GM19328 (cell line): ENCODE data around the gene ARSA.
"Not testable (repeated sequence)": the region's sequence is repeated elsewhere in the genome, so short reads cannot be mapped to it uniquely, and the experiment has no call there.

ENCODE experiments used
- ATAC-seq: cut with Tn5 transposase; IDR thresholded peaks from one replicate; pipeline ENCODE4 v1.9.1; 2021; ENCODE audit warnings: mild to moderate bottlenecking, moderate library complexity; ENCODE audit not compliant: unreplicated experiment

Gene ARSA

DNA sequence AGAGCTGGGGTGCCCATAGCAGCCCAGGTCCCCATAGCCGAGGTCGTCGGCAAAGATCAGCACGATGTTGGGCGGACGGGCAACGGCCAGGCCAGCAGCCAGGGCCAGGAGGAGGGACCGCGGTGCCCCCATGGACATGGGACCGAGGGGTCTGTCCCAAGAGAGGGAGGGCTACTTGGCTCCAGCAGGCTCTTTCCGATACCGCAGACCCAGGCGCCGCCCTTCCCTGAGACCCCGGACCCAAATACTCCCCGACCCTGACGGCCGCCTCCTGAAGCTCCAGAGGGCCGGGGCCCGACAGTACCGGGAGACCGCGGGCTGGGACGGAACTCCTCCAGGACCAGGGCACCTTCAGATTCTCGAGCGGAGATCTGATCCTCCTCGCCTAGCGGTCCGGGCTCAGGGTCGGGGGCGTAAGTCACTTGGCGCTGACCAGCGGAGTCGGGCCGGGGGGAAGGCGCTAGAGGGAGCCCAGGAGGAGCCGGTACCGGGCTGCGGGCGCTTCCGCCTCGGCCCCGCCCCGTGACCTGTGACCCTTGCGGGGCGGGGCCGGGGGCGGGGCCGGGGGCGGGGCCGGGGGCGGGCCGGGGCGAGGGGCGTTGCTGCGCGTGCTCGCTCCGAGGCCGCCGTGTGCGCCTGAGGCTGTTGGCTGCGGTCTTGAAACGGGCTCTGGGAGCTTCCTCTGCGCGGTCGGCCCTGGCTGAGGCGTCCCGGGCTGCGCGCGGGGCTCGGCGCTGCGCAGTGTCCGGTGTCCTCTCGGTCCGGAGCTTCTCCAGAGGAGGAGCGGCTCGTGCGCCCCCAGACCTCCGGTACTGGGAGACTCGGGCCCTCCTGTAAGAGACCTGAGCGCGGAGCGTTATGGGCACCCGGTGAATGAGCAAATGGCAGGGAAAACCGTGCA lies at the start of gene ARSA:
TSS of gene ARSA (minus strand) at position 511 of the 901 bp plus-strand sequence. CDS start at position 138, 373 bp downstream.
- peak; percentile 75 for ATAC-seq

DNA sequence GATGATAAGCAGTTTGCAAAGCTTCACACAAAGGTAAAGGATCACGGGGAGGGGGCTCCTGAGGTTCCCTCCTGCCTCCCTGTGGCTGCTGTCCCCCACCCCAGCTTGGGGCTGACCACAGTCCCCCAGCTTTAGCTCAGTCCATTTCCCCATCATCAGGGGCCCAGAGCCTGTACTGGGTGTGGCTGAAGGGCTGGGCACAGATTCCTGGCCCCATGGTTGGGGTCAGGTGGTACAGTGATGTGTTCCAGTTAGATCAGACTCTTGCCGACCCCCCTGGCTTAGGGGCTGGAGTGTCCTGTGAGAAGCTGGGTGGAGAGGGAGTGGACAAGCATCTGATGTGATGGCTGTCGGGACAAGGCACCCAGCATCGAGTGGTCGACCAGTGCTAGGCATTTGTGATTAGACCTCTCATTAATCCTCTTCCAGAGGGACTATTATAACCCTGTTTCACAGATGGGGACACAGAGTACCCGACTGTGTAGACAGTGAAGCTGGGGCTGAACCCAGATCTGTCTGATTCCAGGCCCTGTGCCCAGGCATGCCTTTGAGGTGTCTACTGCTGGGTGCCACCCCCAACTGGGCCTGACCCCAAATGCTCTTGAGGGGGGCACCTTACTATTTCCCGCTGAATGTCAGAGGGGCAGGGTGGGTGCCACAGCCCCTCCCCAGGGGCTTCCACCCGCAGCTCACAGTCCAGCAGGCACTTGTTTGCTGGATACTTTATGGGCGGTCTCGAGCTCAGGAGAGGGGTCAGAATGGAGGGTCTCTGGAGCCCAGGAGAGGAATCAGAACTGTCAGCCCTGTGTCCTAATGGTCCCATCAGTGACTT lies 48.9 kb upstream of the ARSA start:
- ATAC-seq, result no peak

DNA sequence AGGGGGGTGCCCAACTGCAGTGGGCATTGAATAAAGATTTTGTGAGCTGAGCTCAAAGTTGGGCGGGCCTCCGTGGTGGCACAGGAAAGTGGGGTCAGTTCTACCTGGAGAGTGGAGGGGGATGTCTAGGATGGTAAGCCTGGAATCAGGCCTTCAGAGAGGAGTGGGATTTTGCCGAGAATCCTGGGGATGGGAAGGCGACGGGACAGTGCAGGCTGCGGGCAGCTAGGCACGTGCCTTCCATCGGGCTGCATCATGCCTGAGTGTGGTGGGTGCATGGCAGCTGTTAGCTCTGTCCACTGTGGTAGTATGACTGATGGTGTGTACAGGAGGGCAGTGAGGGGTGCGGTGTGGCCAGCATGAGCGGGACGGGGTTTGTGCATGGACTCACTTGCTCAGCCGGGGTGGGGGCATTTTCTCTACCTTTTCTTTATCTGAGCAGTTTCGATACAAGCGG lies 48.3 kb upstream of the ARSA start:
- no peak for ATAC-seq

DNA sequence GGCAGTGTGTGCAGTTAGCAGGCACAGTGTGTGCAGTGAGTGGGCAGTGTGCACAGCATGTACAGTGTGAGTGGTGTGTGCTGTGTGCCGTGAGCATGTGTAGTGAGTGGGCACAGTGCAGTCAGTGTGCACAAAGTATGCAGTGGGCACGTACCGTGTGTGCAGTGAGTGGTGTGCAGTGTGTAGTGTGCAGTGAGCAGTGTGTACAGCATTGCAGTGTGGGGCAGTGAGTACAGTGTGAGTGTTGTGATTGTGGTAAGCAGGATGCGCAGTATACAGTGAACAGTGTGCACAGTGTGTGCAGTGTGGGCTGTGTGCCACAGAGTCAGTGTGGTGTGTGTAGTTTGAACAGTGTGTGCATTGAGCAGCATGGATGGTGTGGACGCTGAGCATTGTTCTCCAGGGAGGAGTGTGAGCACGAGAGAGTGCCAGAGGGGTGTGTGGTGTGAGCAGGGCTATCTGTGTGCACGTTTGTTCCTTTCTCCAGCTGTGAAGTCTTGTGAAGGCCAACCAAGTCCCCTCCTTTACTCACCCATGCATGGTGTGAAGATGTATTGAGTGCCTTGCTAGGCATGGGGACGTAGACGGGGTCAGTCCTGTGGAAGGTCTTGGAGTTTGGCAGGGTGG lies 47.7 kb upstream of the ARSA start:
- ATAC-seq, result no peak

DNA sequence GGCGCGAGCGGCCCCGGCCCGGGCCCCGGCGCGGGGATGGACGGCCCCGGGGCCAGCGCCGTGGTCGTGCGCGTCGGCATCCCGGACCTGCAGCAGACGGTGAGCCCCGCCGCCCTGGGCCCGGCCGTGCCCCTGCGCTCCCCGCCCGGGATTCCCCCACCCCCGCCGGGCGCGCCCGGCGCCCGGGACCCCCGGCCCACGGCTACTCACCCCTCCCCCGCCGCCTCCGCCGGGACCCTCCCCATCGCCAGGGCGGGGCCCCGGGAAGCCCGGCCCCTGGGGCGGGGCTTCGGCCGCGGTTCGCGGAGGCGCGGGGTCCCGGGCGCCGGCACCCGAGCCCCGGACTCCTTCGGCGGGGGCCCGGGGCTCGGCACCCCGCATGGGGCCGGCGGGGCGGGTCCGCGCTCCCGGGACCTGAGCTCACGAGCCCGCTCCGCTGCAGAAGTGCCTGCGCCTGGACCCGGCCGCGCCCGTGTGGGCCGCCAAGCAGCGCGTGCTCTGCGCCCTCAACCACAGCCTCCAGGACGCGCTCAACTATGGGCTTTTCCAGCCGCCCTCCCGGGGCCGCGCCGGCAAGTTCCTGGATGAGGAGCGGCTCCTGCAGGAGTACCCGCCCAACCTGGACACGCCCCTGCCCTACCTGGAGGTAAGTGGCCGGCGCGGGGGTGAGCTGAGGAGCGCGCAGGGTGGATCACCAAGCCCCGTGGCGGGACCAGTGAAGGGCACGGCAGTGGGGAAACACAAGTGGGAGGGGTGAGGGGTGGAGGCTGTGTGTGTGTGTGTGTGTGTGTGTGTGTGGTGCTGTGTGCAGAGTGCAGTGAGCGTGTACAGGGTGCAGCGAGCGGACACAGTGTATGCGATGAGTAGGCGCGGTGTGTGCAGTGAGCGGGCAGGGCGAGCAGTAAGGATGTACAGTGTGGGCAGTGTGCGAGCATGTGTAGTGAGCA lies 46.9 kb upstream of the ARSA start:
- no peak for ATAC-seq

DNA sequence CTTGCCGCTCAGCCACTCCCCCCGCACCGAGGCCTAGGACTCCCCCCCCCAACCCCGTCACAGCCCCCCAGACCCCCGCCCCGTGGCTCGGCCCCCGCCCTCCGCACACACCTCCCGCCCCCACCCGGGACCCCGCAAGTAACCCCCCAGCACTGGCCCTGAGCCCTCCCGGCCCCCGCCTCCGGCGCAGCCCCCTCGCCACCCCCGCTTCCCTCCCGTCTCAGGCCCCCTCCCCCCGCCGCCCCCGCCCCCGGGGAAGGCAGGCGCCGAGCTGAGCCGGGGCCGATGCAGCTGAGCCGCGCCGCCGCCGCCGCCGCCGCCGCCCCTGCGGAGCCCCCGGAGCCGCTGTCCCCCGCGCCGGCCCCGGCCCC lies 46.2 kb upstream of the ARSA start:
- no peak for ATAC-seq

DNA sequence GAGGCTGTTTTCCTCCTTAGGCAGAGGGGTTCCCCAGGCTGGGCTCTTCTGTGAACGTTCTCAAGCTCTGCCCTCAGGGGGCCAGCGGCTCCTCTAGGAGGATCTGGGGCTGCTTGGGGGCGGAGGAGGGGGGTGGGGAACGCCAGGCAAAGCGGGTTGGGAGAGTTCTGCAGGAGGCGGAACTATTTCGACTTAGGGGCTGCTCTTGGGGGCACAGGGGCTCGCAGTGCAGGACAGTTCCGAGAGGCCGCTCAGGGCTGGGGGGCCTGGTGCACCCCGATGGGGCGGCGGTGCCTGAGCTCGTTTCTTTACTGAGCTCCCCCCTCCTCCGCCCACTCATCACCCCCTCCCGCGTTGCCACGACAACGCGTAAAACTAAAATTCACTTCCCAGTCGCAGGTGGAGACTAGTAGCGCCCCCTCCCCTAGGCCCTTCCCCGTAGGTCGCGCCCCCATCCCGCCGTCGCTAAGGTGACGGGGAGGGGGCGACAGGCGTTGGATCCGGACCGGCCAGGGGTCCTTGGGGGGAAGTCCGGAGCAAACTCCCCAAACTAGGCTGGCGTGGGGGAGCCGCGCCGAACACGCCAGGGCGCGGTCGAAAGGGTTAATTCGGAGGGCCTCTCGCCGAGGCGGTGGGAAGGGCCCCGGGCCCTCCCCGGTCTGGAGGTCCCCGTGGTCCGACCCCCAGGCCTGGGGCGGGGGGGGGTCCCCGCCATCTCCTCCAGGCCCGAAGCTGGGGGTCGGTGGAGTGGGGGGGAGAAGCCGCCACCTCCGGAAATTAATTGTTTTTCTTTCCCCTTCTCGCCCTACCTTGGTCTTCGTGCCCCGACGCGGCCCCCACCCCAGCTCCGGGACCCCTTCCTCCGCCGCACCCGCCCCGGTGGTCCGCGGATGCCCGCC lies 45.5 kb upstream of the ARSA start:
- ATAC-seq, result no peak

DNA sequence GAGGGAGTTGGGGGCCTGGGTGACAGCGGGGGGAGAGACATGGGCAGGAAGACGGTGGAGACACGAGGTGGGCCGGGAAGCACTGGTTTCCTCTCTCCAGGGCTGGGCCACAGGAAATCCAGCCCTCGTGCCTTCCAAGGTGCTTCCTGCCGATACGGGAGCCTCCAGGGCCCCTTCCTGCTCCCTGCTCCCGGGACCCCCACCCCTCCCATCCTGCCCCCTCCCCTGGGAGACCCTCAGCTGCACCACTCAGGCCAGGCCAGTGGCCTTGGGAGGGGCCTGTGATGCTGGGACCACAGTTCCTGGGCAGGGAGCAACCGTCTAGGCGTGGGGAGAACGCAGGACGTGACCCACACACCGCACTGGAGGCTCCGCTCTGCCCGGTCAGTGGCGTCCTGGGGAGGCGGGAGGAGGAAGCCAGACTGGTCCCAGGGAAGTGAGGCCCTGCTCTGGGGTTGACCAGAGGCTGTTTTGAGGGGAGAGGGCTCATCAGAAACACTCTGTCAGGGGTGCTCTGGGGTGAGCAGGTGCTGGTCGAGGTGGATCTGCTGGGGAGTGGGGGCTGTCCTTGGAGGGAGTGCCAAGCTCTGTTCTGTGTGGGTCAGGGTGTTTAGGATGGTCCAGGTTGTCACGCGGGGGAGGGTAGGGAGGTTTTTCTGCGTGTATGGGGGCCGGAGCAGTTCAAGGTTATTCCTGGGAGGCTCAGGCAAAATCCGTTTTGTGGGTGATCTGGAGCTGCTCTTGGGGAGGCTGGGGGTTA lies 44.7 kb upstream of the ARSA start, which contains the start of gene SHANK3:
TSS of gene SHANK3 (plus strand) at position 353 of the 760 bp plus-strand sequence.
- ATAC-seq, result no peak

DNA sequence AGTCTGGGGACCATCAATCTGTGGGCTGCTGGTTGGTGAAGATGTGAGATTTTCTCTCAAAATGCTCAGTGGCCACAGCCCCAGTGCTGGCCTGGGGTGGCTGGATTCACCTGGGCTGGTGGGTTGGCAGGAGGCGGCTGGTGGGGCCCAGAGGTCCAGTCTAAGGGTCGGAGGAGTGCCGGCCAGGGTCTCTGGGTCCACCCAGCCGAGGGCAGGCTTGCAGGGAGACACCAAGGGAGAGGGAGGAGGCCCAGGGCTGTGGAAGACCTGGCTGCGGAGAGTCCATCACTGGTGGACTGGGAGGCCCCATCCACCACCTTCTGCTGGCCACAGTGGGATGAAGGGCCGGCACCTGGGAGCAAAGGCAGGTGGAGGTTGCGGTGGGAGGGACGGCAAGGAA lies 44.1 kb upstream of the ARSA start:
- ATAC-seq, result no peak

DNA sequence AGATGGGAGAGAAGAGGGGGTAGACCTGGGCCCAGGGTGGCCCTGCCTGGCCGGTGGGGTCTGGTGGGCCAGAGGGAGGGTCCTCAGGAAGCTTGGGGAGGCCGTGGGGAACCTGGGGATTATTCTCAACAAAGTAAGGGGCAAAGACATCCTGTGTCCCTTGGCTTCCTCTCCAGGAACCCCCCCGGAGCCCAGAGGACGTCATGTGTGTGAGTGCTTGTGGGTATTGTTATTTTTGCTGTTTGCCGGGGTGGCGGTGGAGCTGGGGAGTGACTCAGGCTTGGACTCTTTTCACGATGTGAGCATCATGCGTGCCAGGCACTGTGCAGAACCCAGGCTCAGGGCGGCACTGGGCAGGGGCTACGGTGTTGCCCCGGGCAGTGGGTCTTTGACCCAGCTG lies 43.7 kb upstream of the ARSA start:
- no peak for ATAC-seq

DNA sequence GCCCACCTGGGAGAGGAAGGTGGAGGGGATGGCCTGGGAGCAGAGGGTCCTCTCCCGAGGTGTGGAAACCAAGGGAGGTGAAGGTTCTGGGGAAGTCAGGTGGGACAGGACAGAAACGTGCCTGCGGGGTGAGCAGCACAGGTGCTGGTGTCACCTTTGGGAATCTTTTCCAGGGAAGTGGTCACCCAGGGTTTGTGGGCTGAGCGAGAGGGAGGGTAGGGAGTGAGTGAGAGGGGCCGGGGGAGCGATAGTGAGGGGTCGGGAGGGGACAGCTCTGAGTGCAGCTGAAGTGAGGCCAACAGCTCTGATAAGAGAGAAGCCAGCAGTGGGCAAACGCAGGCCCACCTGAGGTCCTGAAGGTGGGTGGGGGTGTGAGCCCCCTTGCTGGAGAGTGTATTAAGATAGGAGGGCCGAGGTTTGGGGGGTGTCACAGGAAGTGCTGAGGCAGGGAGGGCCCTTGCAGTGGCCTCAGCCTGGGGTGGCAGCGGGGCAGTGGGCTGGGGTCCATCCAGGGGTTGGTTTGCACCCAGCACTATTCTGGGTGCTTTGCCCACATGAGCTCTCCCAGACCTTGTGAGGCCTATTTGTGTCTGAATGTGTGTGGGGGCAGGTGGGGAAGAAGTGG lies 43.1 kb upstream of the ARSA start:
- no peak for ATAC-seq

DNA sequence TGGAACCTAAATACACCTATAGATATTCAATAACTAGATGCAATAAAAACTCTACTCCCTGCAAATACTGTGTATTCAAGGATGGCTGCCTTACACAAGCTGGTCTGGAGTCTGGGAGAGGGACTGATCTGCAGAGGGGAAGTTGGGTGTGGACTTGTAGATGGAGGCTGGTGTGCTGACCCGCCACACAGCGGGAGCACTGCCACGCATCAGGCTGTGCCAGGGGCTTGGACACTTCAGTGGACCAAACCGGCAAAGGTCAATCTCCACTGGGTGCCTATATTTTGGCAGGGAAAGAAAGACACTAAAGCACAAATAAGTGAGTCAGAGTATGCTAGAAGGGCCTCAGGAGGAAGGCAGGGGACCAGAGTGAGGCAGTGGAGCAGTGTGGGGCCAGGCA lies 42.6 kb upstream of the ARSA start:
- no peak for ATAC-seq

DNA sequence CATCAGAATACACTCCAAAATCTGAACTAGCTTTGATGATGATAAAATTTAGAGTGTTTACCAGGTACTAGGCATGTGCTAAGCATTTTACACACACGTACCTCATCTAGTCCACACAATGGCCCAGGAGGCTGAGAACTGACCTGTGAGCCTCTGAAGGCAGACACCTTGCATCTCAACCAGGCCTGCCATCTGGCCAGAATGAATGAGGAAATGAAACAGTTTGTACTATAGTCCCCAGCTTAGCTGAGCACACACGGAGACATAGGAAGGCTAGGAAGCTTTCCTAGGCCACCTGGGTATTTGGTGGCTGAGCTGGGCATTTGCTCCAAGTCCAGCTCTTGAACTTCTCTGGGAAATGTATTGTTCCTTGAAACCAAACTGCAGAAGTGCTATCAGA lies 37.8 kb upstream of the ARSA start:
- no peak for ATAC-seq

DNA sequence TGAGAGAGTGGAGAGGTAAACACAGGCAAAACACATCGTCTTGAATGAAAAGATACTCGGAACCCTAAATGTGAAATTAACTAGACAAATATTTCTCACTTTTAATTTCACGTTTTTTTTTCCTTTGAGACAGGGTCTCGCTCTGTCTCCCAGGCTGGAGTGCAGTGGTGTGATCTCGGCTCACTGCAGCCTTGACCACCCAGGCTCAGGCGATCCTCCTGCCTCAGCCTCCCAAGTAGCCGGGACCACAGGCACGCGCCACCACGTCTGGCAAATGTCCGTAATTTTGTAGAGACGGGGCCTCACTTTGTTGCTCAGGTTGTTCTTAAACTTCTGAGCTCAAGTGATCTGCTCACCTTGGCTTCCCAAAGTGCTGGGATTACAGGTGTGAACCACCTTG lies 37.3 kb upstream of the ARSA start:
- no peak for ATAC-seq

DNA sequence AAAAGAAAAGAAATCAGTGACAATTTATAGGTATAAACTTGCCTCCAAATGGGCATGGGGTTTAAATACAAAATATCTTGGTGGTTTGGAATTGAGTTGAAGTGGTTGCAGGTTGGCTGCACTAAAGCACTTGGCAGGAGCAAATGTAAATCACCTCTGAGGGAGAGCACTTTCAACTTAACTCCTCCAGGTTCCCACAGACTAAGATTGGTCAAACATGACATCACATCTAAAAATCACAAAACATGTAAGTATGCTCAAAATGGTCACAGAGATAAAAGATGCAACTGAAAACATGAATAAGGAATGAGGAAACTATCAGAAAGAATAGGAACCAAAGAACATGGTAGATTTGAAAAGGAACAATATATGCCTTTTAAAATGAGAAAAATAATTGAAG lies 32.4 kb upstream of the ARSA start:
- no peak for ATAC-seq

DNA sequence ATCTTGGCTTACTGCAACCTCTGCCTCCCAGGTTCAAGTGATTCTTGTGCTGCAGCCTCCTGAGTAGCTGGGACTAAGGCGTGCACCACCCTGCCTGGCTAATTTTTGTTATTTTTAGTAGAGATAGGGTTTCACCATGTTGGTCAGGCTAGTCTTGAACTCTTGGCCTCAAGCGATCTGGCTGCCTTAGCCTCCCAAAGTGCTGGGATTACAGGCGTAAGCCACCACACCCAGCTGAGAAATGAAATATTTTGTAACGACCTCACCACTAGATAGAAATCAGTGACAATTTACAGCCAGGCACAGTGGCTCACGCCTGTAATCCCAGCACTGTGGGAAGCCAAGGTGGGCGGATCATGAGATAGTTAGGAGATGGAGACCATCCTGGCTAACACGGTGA lies 31.8 kb upstream of the ARSA start:
- not testable (repeated sequence) for ATAC-seq

DNA sequence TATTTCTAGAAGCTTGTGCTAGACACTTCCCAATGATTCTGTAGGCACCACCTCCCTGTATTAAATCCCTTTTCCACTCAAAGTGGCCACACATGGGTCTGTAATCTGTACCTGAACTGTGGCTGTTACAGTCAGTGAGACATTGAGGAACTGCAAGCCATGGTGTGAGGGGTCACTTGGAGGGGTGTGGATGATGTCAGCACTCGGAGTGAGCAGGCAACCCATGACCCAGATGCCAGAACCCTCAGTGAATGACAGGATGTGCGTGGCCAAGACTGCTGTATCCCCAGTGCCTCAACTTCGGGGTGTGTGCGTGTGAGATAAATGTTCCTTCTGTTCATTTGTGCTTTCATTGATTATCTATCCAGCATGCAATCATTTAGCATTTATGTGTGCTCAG lies 30.0 kb upstream of the ARSA start:
- no peak for ATAC-seq
